A673 (cell line): Measurements from ENCODE around the gene NKAPL. TPM values are rescaled to one million over a fixed set of nuclear protein-coding genes. Genes with fewer than 3 reads are reported as not detected.
A peak's percentile ranks its signal among the peaks of the same experiment; 100 is the strongest.

Experiments used
- BruUV-seq: library from RNA; stranded (reverse); fragments of 400-500 nt; replicated peaks from 2 replicates; lab custom pipeline; 2021; lab: Mats Ljungman, UMichigan
- CTCF ChIA-PET: fragments of 300-600 bp; sonication (Branson Sonifier 250); formaldehyde crosslinking; loops from one replicate; lab custom pipeline; 2022; ENCODE audit warnings: antibody characterized with exemption; lab: Charles Lee
- POLR2A ChIA-PET: fragments of 300-600 bp; sonication (Branson Sonifier 250); formaldehyde crosslinking; loops from one replicate; lab custom pipeline; 2022; ENCODE audit warnings: antibody characterized with exemption; ENCODE audit not compliant: low non-redundant PET; lab: Charles Lee
- DNase-seq: peaks from one replicate; pipeline ENCODE4 v3.0.0-alpha.2; 2015; ENCODE audit warnings: low spot score
- H3K27ac ChIP-seq: fragments of 200-600 bp; sonication (generic); 2 replicates; pipeline ENCODE4 v1.5.1; 2016; ENCODE audit warnings: mixed run types, low read depth, mild to moderate bottlenecking, mixed read lengths, antibody characterized with exemption, low read length; ENCODE audit not compliant: poor library complexity, severe bottlenecking
- H3K27me3 ChIP-seq: fragments of 200-600 bp; sonication (generic); replicated peaks from 2 replicates; pipeline ENCODE4 v1.6.1; 2017; ENCODE audit warnings: mixed run types, low read depth, mild to moderate bottlenecking, mixed read lengths, antibody characterized with exemption, low read length; ENCODE audit not compliant: insufficient read depth, poor library complexity
- H3K36me3 ChIP-seq: fragments of 200-600 bp; sonication (generic); 2 replicates; pipeline ENCODE4 v1.6.1; 2016; ENCODE audit warnings: mixed run types, mild to moderate bottlenecking, mixed read lengths, antibody characterized with exemption, low read length; ENCODE audit not compliant: insufficient read depth, poor library complexity, severe bottlenecking
- H3K4me1 ChIP-seq: fragments of 200-600 bp; sonication (generic); 2 replicates; pipeline ENCODE4 v1.6.1; 2017; ENCODE audit warnings: mixed run types, mild to moderate bottlenecking, mixed read lengths, antibody characterized with exemption, low read length; ENCODE audit not compliant: insufficient read depth, poor library complexity, severe bottlenecking
- H3K4me3 ChIP-seq: fragments of 200-600 bp; sonication (generic); 2 replicates; pipeline ENCODE4 v1.5.1; 2016; ENCODE audit warnings: low read depth, mixed run types, mild to moderate bottlenecking, mixed read lengths, low read length; ENCODE audit not compliant: poor library complexity, severe bottlenecking
- H3K9me3 ChIP-seq: fragments of 200-600 bp; sonication (generic); 2 replicates; pipeline ENCODE4 v1.6.1; 2016; ENCODE audit warnings: mixed run types, low read depth, mild to moderate bottlenecking, mixed read lengths, antibody characterized with exemption, low read length; ENCODE audit not compliant: poor library complexity, severe bottlenecking
- EZH2 ChIP-seq: fragments of 200-600 bp; sonication (generic); IDR thresholded peaks from 2 replicates; pipeline ENCODE4 v1.6.1; 2017; ENCODE audit warnings: borderline replicate concordance, low read depth, mild to moderate bottlenecking, mixed read lengths, antibody characterized with exemption, low read length; ENCODE audit not compliant: poor library complexity, severe bottlenecking
- intact Hi-C: fragments of 100-400 bp; cut with micrococcal nuclease; formaldehyde crosslinking; loops from one replicate; pipeline ENCODE4 v1.10.0; 2022; ENCODE audit not compliant: unreplicated experiment
- total RNA-seq: library from RNA; stranded (reverse); gene quantifications from 2 replicates; pipeline ENCODE4 v1.2.3, GENCODE V29; 2021
- TF ChIP-seq, protein P1 (sequence below): fragments of 300-800, 200-600 bp; sonication (generic); conservative IDR thresholded peaks from 2 replicates; pipeline ENCODE4 v1.5.1; 2017; ENCODE audit warnings: low read depth, mild to moderate bottlenecking, antibody characterized with exemption, low read length, moderate library complexity, mixed read lengths

The NKAPL gene
- total RNA-seq, 1 experiment from 2014 or later = not detected

DNA sequence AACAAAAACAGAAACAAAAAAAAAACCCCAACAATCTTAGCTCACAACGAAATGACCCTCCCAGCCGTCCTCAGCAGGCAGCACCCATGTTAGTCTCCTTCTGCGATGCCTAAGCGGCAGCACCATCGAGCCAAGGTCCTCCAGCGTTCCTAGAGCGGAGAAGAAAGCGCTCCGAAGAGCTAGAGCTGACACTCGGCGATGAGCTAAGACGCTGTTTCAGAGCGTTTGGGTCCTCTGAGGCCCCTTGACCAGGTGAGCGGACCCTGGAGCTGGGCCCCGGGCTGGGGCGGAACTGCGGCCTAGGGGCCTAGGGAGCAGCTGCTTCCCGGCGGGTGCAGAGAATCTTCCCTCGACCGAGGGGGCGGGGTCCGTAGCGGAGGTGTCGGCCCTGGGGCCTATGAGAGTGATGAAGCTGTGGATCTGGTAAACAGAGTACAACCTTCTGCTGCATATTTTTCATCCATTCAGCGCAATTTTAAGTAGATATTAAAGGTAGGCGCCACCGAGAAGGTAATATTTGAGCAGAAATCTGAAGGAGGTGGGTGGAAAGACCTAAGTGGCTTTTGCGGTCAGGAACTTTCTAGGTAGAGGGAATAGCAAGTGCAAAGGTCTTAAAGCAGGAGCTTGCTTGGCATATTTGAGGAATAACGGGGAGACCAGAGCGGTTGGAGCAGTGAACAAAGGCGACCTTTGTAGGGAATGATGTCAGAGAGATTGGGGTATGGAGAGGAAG, 8.0 kb downstream of the NKAPL start, which contains the start of gene ZSCAN26:
Gene ZSCAN26 (plus strand): TSS at position 182 of the 733 bp plus-strand sequence. CDS start 4,777 bp downstream, outside the sequence.
- Histone ChIP-seq H3K4me3 (peak within 1 kb of the TSS; percentile 69), H3K9me3 (no peaks in the 10 kb centered on the region), H3K27ac (peak within 1 kb of the TSS; percentile 79), H3K27me3 (no peaks in the 10 kb centered on the region), H3K4me1 (peaks cover 11% of the 10 kb centered on the region), H3K36me3 (peaks cover under 1% of the 10 kb centered on the region)
- POLR2A ChIA-PET = no interaction called here
- CTCF ChIA-PET = no interaction called here
- intact Hi-C loops = loop anchor here (2.0 kb wide), 2 partner anchors 14 to 82 kb away; partner anchors contain the start of genes ZKSCAN3 and ZKSCAN4
- TF ChIP-seq EZH2 = no peak
- TF ChIP-seq, protein P1, sequence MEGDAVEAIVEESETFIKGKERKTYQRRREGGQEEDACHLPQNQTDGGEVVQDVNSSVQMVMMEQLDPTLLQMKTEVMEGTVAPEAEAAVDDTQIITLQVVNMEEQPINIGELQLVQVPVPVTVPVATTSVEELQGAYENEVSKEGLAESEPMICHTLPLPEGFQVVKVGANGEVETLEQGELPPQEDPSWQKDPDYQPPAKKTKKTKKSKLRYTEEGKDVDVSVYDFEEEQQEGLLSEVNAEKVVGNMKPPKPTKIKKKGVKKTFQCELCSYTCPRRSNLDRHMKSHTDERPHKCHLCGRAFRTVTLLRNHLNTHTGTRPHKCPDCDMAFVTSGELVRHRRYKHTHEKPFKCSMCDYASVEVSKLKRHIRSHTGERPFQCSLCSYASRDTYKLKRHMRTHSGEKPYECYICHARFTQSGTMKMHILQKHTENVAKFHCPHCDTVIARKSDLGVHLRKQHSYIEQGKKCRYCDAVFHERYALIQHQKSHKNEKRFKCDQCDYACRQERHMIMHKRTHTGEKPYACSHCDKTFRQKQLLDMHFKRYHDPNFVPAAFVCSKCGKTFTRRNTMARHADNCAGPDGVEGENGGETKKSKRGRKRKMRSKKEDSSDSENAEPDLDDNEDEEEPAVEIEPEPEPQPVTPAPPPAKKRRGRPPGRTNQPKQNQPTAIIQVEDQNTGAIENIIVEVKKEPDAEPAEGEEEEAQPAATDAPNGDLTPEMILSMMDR = no peak
- BruUV-seq = no TSS peak
- peak; percentile 93 for DNase-seq

DNA sequence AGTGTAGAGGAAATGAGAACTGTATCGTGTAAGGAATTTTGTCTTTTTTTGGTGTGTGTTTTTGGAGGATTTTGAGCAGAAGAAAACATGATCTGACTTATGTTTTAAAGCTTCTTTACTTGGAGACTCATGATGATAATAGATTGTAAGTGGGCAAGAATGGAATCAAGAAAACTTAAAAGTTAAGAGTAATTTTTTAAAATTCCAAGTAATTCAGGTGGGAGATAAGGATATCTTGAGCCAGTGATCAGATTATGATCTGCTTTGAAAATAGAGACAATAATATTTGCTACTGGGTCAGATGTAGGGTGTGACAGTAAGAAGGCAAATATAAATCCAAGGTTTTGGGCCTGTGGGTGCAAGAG, 8.6 kb downstream of the NKAPL start:
- Histone ChIP-seq H3K27ac (peak overlapping the region; percentile 79), H3K36me3 (peaks cover 6% of the 10 kb centered on the region), H3K9me3 (no peaks in the 10 kb centered on the region), H3K4me1 (peaks cover 11% of the 10 kb centered on the region), H3K27me3 (no peaks in the 10 kb centered on the region), H3K4me3 (peak overlapping the region; percentile 69)
- BruUV-seq = TSS peak; percentile 73
- intact Hi-C loops = loop anchor here (2.0 kb wide), 2 partner anchors 15 to 81 kb away; partner anchors contain the start of genes ZKSCAN3 and ZKSCAN4
- DNase-seq = no peak
- ChIA-PET POLR2A (no interaction called here), CTCF (no interaction called here)
- TF ChIP-seq EZH2 = no peak
- TF ChIP-seq, protein P1 = no peak

DNA sequence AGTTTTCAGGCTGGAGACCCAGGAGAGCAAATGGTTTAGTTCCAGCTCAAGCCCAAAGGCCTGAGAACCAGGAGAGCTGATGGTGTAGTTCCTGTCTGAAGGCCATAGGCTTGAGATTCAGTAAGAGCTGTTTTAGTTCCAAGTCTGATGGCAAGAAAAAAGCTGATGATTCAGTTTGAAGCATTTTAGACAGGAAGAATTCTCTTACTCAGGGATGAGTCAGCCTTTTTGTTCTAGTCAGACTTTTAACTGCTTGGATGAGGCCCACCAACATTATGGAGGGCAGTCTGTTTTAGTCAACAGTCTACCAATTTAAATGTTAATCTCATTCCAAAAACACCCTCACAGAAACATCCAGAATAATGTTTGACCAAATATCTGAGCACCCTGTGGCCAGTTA, 10.4 kb downstream of the NKAPL start:
- peaks cover 11% of the 10 kb centered on the region for H3K4me1 ChIP-seq
- intact Hi-C loops = no loop called here
- no peak for TF ChIP-seq EZH2
- TF ChIP-seq, protein P1 = no peak
- peaks cover 24% of the 10 kb centered on the region for H3K36me3 ChIP-seq
- ChIA-PET POLR2A (interaction anchor here (1.0 kb wide), 1 partner anchor 17 kb away, joined by 5 read pairs; the partner anchor contains the start of gene ZKSCAN4), CTCF (no interaction called here)
- no TSS peak for BruUV-seq
- H3K4me3 ChIP-seq = no peak overlapping the region
- H3K27me3 ChIP-seq = no peaks in the 10 kb centered on the region
- H3K27ac ChIP-seq = peak overlapping the region; percentile 29
- DNase-seq = peak; percentile 57
- H3K9me3 ChIP-seq = no peaks in the 10 kb centered on the region
